Tibial nerve (tissue), 4 donors: ENCODE measurements around the gene PLA2G4D. TPM values are rescaled to one million over a fixed set of nuclear protein-coding genes. Genes with fewer than 3 reads are reported as not detected.

Experiments
- DNase-seq, 2 donors: peaks; one replicate each; pipeline ENCODE4 v3.0.0-alpha.2; 2019; ENCODE audit warnings: low spot score in 2 of 2
- H3K27ac ChIP-seq, 4 donors: fragments of 200-600 bp; sonication (generic) in 3 of 4; one replicate each; pipeline ENCODE4 v1.5.1; 2017 to 2019; ENCODE audit warnings: mild to moderate bottlenecking in 1 of 4
- H3K27me3 ChIP-seq, 2 donors: fragments of 200-600 bp; sonication (generic) in 1 of 2; one replicate each; pipeline versions ENCODE4 v1.5.1 to v1.6.0; 2017 to 2019
- H3K36me3 ChIP-seq, 3 donors: fragments of 200-600 bp; sonication (generic); one replicate each; pipeline ENCODE4 v1.5.1; 2018 to 2019
- H3K4me1 ChIP-seq, 4 donors: fragments of 200-600 bp; sonication (generic) in 3 of 4; one replicate each; pipeline ENCODE4 v1.5.1; 2017 to 2019
- H3K4me3 ChIP-seq, 4 donors: fragments of 200-600 bp; sonication (generic) in 3 of 4; one replicate each; pipeline ENCODE4 v1.5.1; 2017 to 2019; ENCODE audit warnings: mild to moderate bottlenecking in 1 of 4, moderate library complexity in 1 of 4
- H3K9me3 ChIP-seq, 4 donors: fragments of 200-600 bp; sonication (generic) in 3 of 4; one replicate each; pipeline ENCODE4 v1.5.1; 2017 to 2019
- CTCF ChIP-seq, 5 experiments: fragments of 200-600 bp in 3 of 5; fragments of 450-650 bp in 2 of 5; sonication (generic) in 3 of 5; IDR thresholded peaks; one replicate each; pipeline ENCODE4 v1.5.1; 2016 to 2019; ENCODE audit warnings: antibody characterized with exemption in 5 of 5, mild to moderate bottlenecking in 3 of 5, moderate library complexity in 2 of 5
- EP300 ChIP-seq, 2 donors: sonication (generic); formaldehyde crosslinking; IDR thresholded peaks; one replicate each; pipeline ENCODE4 v1.6.1; 2017; ENCODE audit warnings: antibody characterized with exemption in 2 of 2, mild to moderate bottlenecking in 1 of 2
- POLR2A ChIP-seq, 2 donors: fragments of 450-650 bp; IDR thresholded peaks; one replicate each; pipeline ENCODE4 v1.6.1; 2017; ENCODE audit warnings: antibody characterized with exemption in 2 of 2, mild to moderate bottlenecking in 2 of 2, moderate library complexity in 2 of 2
- WGBS, 2 donors: methylation state at CpG; one replicate each; pipeline ENCODE4 v1.1.5; 2018; 5-methylcytosine and 5-hydroxymethylcytosine counted together
- total RNA-seq, 4 donors: library from RNA; depleted of rRNA; stranded (reverse); fragments of >200 nt; gene quantifications; one replicate each; pipeline ENCODE4 v1.1.0, GENCODE V29; 2016

The PLA2G4D gene
- total RNA-seq, 4 donors from 2014 or later: not detected

- DNase-seq: no peak
- Histone ChIP-seq H3K36me3 (no peaks in the 10 kb centered on the region), H3K4me1 (peaks cover 0 to 6% (median 2%) of the 10 kb centered on the region in 4 donors), H3K4me3 (no peak overlapping the region), H3K27me3 (peaks cover 0 to 14% of the 10 kb centered on the region in 2 donors), H3K9me3 (no peaks in the 10 kb centered on the region), H3K27ac (no peak overlapping the region)
- 53 to 94% methylated on average over 4 to 13 of the region's 13 CpGs for WGBS, 2 donors
- no peak for TF ChIP-seq CTCF (IDR thresholded peaks at IDR 0.05)
- TF ChIP-seq EP300 (IDR thresholded peaks at IDR 0.05): no peak
- no peak for TF ChIP-seq POLR2A (IDR thresholded peaks at IDR 0.05)
These were observed 6.9 kb downstream of the PLA2G4D start for GRCh38 chr15:42087460-42087859.

GRCh38 chr15:42085721-42086120, 8.6 kb downstream of the PLA2G4D start:
- H3K27me3 ChIP-seq: peaks cover 0 to 17% of the 10 kb centered on the region in 2 donors
- 90 to 92% methylated on average over 3 of the region's 3 CpGs for WGBS, 2 donors
- peaks cover 0 to 6% (median 2%) of the 10 kb centered on the region in 4 donors for H3K4me1 ChIP-seq
- no peaks in the 10 kb centered on the region for H3K9me3 ChIP-seq
- no peak overlapping the region for H3K27ac ChIP-seq
- no peak overlapping the region for H3K4me3 ChIP-seq
- no peaks in the 10 kb centered on the region for H3K36me3 ChIP-seq
- DNase-seq: no peak
- TF ChIP-seq CTCF (IDR thresholded peaks at IDR 0.05) (no peak), EP300 (IDR thresholded peaks at IDR 0.05) (no peak), POLR2A (IDR thresholded peaks at IDR 0.05) (no peak)

GRCh38 chr15:42085236-42085605, 9.1 kb downstream of the PLA2G4D start:
- 46 to 49% methylated on average over 5 of the region's 5 CpGs for WGBS, 2 donors
- Histone ChIP-seq H3K27ac (no peak overlapping the region), H3K4me1 (peaks cover 0 to 6% (median 2%) of the 10 kb centered on the region in 4 donors), H3K36me3 (no peaks in the 10 kb centered on the region), H3K4me3 (no peak overlapping the region), H3K9me3 (no peaks in the 10 kb centered on the region), H3K27me3 (peaks cover 0 to 18% of the 10 kb centered on the region in 2 donors)
- DNase-seq: no peak
- no peak for TF ChIP-seq CTCF (IDR thresholded peaks at IDR 0.05)
- TF ChIP-seq EP300 (IDR thresholded peaks at IDR 0.05): no peak
- no peak for TF ChIP-seq POLR2A (IDR thresholded peaks at IDR 0.05)

GRCh38 chr15:42084465-42085235, 9.7 kb downstream of the PLA2G4D start:
- WGBS, 2 donors: 23 to 36% methylated on average over 24 to 27 of the region's 29 CpGs
- H3K9me3 ChIP-seq: no peaks in the 10 kb centered on the region
- no peak overlapping the region for H3K27ac ChIP-seq
- DNase-seq: peak; percentile 35 to 61
- TF ChIP-seq CTCF (IDR thresholded peaks at IDR 0.05) (peak; percentile 88 to 95 (median 90)), EP300 (IDR thresholded peaks at IDR 0.05) (no peak)
- no peaks in the 10 kb centered on the region for H3K36me3 ChIP-seq
- H3K27me3 ChIP-seq: peaks cover 0 to 18% of the 10 kb centered on the region in 2 donors
- H3K4me1 ChIP-seq: peaks cover 0 to 6% (median 2%) of the 10 kb centered on the region in 4 donors
- H3K4me3 ChIP-seq: no peak overlapping the region

GRCh38 chr15:42083916-42084315, 10.4 kb downstream of the PLA2G4D start:
- Histone ChIP-seq H3K27ac (no peak overlapping the region), H3K9me3 (no peaks in the 10 kb centered on the region), H3K27me3 (peaks cover 0 to 24% of the 10 kb centered on the region in 2 donors), H3K4me1 (peaks cover 0 to 6% (median 2%) of the 10 kb centered on the region in 4 donors), H3K36me3 (no peaks in the 10 kb centered on the region), H3K4me3 (no peak overlapping the region)
- 89% methylated on average over 13 of the region's 13 CpGs for WGBS, 2 donors
- TF ChIP-seq EP300 (IDR thresholded peaks at IDR 0.05): no peak
- no peak for TF ChIP-seq POLR2A (IDR thresholded peaks at IDR 0.05)
- no peak for TF ChIP-seq CTCF (IDR thresholded peaks at IDR 0.05)
- no peak for DNase-seq
